Epithelial cell of esophagus (primary cell): ENCODE data around the gene ATRN.
A peak's percentile ranks its signal among the peaks of the same experiment; 100 is the strongest.
"Not testable (repeated sequence)": the region's sequence is repeated elsewhere in the genome, so short reads cannot be mapped to it uniquely, and the experiment has no call there.

Experiments
- DNase-seq: peaks from one replicate; pipeline ENCODE4 v3.0.0; 2010; ENCODE audit warnings: low read depth
- H3K4me3 ChIP-seq: 2 replicates; pipeline ENCODE4 v1.5.1; 2011; ENCODE audit warnings: mild to moderate bottlenecking, low read length, control low read depth
- TF ChIP-seq, protein P1 (sequence below): IDR thresholded peaks from 2 replicates; pipeline ENCODE4 v1.5.1; 2011; ENCODE audit warnings: low read depth, mild to moderate bottlenecking, low read length, control low read depth, inconsistent platforms; ENCODE audit not compliant: insufficient read depth; ENCODE audit errors: missing control alignments

ATRN gene

DNA sequence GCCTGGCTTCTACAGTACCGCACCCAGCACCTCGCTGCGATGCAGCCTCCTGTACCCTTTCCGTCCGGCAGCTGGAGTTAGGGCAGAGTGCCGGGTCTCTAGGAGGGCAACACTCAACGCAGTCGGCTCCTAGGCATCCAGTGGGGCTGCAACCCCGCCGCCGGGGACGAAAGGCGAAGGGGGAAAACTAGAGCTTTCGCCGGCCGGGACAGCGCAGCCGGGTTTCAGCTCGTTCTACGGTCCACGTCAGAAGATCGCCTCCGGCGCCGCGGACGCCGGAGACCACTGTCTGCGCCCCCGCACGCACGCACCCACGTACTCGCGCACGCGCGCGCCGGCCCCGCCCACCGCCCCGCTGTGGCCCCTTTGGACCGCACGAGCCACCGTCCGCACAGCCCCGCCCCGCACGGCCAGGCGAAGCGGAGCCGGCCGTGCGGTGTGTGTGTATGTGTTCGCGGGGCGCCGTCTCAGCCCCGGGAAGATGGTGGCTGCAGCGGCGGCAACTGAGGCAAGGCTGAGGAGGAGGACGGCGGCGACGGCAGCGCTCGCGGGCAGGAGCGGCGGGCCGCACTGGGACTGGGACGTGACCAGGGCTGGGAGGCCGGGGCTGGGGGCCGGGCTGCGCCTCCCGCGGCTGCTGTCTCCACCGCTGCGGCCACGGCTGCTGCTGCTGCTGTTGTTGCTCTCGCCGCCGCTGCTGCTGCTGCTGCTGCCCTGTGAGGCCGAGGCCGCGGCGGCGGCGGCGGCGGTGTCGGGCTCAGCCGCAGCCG lies at the start of gene ATRN:
Gene ATRN, plus strand, starts transcription at position 392 of the 770 bp plus-strand sequence. Its CDS starts 90 bp downstream, at position 482.
- TF ChIP-seq, protein P1, sequence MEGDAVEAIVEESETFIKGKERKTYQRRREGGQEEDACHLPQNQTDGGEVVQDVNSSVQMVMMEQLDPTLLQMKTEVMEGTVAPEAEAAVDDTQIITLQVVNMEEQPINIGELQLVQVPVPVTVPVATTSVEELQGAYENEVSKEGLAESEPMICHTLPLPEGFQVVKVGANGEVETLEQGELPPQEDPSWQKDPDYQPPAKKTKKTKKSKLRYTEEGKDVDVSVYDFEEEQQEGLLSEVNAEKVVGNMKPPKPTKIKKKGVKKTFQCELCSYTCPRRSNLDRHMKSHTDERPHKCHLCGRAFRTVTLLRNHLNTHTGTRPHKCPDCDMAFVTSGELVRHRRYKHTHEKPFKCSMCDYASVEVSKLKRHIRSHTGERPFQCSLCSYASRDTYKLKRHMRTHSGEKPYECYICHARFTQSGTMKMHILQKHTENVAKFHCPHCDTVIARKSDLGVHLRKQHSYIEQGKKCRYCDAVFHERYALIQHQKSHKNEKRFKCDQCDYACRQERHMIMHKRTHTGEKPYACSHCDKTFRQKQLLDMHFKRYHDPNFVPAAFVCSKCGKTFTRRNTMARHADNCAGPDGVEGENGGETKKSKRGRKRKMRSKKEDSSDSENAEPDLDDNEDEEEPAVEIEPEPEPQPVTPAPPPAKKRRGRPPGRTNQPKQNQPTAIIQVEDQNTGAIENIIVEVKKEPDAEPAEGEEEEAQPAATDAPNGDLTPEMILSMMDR: no peak
- peak; percentile 91 for DNase-seq
- peak within 1 kb of the TSS; percentile 83 for H3K4me3 ChIP-seq

DNA sequence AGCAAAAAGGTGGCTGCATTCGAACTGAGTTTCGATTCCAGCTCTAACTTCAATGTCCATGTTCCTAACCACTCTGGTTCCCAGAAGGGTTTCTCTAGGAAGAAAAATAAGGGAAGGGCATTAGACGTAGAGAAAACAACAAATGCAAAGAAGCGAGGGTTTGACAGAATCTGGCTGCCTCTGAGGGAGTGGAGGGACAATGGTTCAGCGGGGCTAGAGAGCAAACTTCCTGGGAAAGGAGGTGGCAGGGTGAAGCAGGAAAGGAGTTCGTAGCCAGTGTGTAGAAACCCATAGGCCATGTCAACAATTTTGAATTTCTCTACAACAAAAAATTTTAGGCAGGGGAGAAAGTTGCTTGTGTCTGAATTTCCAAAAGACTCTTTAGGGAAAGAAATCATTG lies 48.8 kb upstream of the ATRN start:
- DNase-seq: no peak
- TF ChIP-seq, protein P1: no peak
- H3K4me3 ChIP-seq: no peak overlapping the region

GRCh38 chr20:3423126-3423525 lies 47.7 kb upstream of the ATRN start:
- TF ChIP-seq, protein P1: no peak
- peak; percentile 49 for DNase-seq

DNA sequence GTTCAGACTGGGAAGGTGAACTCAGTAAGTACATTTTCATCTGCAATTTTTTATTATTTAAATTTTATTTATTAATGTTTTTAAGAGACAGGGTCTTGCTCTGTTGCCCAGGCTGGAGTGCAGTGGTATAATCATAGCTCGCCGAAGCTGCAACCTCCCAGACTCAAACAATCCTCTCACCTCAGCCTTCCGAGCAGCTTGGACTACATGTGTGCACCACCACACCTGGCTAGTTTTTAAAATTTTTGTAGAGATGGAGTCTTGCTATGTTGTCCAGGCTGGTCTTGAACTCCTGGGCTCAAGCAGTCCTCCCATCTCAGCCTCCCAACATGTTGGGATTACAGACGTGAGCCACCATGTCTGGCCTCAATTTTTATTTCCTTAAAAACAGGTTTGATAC lies 44.1 kb upstream of the ATRN start:
- not testable (repeated sequence) for H3K4me3 ChIP-seq, DNase-seq

More at GRCh38 chr20:3423126-3423525, 47.7 kb upstream of the ATRN start:
- H3K4me3 ChIP-seq: no peak overlapping the region

DNA sequence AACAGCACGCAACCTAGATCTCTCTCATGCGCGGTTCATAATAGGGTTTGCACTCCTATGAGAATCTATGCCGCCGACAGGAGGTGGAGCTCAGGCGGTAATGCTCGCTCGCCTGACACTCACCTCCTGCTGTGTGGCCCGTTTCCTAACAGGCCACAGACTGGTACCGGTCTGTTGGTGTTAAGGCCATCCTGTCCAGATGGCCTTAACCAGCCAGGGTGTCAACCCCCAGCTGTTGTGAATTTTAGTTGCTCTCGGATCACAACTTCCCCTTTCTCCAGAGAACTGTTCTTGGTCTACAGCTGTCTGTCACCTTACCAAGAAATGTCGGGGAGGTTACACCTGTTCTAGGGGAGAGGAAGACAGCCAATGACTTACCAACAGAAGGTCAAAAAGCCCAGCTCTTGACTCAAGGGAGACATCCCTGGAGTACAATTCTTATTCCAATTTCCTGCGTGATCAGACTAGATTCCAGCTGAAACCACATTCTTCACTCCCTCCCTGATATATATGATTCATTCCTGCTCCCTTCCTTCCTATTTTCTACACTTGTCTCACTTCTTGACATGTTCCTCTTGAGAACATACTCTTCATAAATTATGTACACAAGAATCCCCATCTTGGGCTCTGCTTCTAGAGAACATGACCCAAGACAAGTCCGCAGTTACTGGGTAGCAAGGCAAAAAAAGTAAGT lies 40.3 kb upstream of the ATRN start:
- peak; percentile 30 for DNase-seq
- TF ChIP-seq, protein P1: no peak
- H3K4me3 ChIP-seq: no peak overlapping the region

DNA sequence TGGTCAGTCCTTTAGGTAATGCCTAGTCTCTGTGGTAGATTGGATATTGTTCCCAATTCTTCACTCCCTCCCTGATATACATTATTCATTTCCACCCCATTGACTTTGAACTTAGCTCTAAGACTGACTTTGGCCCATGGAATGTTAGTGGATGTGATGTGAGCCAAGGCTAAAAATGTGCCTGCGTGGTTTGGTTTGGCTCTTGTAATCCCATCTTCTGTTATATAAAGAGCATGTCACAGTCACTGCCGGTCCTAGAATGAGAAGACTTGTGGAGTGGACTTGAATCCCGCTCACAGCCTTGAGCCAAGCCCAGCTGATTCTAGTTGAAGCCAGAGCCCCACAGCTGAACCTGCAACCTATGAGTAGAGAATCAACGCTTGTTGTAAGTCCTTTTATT lies 39.7 kb upstream of the ATRN start:
- H3K4me3 ChIP-seq: no peak overlapping the region
- DNase-seq: no peak
- TF ChIP-seq, protein P1: no peak

- H3K4me3 ChIP-seq: no peak overlapping the region
- no peak for DNase-seq
- TF ChIP-seq, protein P1: no peak
These were observed 38.0 kb upstream of the ATRN start for GRCh38 chr20:3432844-3433243.
